HG03066 (cell line): ENCODE data around the gene TRIM21.
A peak's percentile ranks its signal among the peaks of the same experiment; 100 is the strongest.
"Not testable (repeated sequence)": the region's sequence is repeated elsewhere in the genome, so short reads cannot be mapped to it uniquely, and the experiment has no call there.

Experiments
- ATAC-seq: cut with Tn5 transposase; IDR thresholded peaks from one replicate; pipeline ENCODE4 v1.9.1; 2021; ENCODE audit warnings: low read depth; ENCODE audit not compliant: unreplicated experiment

TRIM21 gene

DNA sequence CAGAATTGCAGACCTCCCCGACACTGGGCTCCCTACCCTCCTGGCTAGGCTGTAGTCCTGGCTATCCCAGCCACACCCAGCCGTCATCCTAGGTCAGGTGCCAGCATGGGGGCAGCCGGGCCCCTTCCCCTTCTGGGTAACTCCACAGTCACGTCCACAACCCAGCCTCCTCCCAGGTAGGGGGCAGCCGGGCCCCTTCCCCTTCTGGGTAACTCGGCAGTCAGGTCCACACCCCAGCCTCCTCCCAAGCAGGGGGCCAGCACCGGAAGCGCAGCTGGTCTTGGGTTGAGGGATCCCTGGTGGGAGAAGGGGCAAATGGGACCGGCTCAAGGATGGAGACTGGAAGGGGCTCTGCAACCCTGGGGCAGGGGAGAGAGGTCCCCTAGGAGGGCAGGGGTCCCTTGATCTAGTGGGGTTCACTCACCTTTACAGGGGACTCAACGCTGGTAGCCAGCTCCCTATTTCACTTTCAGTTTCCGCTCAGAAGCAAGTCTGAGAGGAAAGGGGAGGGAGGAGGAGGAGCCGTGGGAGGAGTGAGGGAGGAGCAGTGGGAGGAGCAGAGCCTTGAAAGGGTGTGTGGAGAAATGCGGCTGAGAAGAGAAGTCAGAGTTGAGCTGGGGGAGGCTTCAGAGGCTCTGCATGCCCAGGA, at the start of gene TRIM21:
TRIM21 (minus strand) TSS at position 494 of the 649 bp plus-strand sequence. CDS start 3,293 bp downstream, outside the sequence.
- peak; percentile 100 for ATAC-seq

DNA sequence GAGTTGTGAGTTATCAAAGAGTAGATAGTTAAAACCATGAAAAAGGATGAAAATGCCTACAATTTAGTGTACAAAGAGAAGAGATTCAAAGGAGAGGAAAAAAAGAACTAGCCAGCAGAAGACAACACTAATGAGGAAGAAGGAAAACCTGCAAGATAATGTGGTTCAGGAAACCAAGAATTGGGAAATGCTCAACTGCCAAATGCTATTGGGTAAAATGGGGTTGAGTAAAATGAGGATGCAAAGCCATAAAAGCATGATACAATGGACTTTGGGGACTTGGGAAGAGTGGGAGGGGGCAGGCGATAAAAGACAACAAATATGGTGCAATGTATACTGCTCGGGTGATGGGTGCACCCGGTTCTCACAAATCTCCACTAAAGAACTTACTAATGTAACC, 48.0 kb upstream of the TRIM21 start:
- no peak for ATAC-seq

DNA sequence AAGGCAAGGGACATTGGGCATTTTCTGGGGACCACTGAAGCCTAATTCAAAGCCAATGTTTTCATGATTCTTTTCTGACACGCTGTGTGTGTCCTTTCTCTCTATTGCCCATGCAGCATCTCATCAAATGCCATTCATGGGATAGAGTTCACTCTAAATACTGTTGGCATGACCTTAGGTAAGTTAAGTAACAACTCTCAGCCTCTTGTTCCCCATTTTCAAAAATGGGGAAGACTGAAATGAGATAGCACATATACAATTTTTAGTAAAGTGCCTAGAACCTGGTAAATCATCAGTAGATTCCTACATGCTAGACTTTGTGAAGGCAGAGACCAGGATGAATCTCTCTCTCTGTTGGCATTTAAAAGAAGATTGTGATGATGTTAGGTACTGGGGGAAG, 42.9 kb upstream of the TRIM21 start:
- no peak for ATAC-seq

DNA sequence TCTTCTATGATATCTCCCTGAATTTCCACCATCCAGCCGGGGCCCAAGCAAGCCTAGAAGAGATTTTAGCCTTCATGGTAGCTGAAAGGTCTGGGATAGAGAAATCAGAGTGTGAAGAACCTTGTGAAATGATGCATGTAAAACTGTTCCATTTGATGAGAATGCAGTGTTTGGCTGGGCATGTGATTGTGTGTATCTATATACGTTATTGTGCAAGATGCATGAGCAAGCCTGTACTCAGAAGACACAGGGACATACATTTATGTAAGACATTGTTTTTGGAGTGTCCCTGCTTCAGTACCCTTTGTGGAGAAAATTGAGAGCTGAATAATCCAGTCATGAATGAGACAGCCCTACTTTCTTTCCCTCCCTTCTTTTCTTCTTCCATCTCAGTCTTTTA, 40.4 kb upstream of the TRIM21 start:
- ATAC-seq = no peak

DNA sequence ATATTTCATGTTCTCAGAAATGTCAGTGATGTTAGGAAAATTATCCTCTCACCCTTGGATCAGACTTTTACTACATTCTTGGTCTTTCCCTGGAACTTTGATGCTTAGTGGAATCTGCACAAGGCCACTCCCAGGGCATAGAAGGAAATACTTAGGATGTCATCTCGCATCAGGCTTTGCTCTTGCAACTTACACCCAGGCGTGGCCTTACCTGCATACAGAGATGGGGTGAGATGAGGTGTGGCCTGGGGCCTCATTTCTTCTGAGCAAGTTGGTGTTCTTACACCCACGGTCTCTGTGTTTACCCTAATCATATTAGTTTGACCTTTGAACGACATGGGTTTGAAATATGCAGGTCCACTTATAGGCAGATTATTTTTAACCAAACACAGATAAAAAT, 36.5 kb upstream of the TRIM21 start:
- ATAC-seq = no peak

DNA sequence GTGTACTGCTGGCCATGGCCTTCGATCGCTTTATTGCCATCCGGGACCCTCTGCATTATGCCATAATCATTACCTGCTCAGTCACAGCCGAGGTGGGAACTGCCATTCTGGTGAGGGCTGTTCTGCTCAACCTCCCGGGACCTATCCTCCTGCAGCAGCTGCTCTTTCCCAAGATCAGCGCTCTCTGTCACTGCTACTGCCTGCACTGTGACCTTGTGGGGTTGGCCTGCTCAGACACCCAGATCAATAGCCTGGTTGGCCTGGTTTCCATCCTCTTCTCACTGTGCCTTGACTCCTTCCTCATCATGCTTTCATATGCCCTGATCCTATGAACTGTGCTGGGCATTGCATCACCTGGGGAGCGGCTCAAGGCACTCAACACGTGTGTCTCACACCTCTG, 24.9 kb upstream of the TRIM21 start:
- no peak for ATAC-seq

DNA sequence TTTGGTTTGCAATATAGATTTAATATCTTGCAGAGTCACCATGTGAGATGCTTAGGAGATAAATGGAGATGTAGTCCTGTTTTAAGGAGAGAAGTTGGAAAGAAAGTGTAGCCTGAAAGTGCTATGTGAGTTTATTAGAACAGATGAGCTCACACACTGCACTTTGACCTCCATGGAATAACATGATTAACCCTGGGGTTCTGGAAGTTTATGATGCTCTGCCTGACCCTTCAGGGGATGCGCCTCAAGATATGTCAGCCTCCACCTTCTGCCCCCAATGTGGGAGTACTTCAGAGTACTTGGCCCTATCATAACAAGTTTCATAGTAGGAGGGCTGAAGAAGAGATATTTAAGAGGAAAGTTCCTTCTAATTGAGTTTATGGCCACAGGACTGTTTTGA, 23.3 kb upstream of the TRIM21 start:
- no peak for ATAC-seq

DNA sequence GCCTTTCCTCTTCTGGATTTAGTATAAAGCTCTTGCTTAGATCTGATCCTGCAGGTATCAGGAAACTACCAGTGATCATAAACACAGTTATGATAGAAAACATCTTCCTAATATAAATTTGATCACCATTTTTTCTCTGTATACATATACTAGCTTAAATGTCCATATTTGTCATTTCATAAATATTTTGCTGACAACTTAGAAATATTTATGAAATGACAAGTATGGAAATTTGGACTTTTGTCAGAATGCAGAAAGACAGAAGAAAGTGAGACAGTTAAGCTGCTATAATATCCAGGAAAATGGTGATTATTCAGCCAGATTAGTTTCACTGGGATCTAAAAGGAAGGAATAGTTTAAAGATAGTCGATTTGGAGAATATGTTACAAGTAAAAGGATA, 22.8 kb upstream of the TRIM21 start:
- no peak for ATAC-seq

DNA sequence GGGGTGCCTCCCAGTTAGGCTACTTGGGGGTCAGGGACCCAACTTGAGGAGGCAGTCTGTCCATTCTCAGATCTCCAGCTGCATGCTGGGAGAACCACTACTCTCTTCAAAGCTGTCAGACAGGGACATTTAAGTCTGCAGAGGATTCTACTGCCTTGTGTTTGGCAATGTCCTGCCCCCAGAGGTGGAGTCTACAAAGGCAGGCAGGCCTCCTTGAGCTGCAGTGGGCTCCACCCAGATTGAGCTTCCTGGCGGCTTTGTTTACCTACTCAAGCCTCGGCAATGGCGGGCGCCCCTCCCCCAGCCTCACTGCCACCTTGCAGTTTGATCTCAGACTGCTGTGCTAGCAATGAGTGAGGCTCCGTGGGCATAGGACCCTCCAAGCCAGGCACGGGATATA, 12.7 kb upstream of the TRIM21 start:
- ATAC-seq = not testable (repeated sequence)

DNA sequence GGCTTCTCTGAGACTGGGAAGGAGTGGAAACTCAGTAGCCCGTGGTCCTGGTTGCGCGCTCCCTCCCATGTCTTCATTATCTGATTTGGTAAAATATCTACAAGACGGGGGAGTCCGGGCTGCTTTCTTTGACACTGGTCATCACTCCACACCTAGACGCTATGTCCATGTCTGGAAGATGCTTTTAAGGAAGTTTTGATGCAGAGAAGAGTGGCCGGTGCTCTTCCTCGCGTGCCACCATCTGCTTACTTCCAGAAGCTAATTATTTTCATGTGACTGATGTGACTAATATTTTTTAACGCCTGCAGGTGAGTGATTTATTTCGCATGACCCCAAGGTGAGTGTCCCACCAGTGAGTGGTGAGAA, 339 bp upstream of the TRIM21 start:
- ATAC-seq = peak; percentile 9

DNA sequence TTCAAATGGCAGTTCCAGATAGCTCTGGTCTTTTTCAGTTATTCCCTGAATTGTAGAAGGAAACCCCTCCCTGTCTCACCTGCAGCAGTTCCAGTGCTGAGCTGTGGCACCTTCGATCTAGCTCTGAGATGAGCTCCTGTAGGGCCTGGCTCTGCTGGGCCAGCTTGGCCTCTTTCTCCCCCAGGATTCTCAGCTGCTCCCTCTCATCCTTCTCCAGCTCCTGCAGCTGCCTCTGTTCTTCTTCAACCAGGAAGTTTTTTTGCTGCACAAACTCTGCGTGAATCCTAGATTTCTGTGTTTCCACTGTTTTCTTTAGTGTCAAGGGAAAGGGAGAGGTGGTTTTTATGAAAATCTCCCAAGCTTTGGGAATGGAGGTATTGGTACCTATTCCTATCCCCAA, 5.3 kb downstream of the TRIM21 start:
- no peak for ATAC-seq

DNA sequence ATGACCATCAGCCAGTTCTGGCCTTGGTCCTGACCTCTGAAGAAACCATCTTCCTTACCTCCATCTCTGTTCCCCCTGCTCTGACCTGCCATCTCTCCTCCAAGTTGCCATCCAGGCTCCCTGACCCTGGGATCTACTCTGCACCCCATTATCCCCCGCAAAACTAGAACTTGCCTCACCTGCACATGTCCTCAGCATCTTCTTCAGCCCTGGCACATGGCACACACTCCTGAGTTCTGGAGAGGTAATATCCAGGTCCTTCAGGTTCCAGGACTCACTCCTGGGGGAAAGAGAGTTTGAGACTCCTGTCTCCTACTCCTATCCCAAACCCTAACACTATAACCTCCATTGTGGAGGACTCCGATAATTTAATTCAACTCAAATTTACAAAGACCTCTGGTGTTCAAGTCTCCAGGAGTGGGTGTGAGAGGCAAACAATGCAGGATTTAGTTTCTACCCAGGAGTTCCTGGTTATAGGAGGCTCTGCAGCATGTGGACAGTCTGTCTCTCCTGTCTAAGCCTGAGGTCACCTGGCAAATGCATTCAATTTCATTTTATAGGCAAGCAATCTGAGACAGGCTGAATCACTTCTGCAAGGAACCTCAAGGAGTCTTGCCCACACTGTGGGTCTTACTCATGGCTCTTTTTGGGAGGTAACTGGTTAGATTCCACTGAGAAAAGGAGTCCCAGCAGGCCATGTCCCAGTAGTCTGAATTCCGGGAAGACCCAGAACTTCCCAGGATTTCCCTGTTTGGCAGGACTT, 7.3 kb downstream of the TRIM21 start:
- no peak for ATAC-seq

DNA sequence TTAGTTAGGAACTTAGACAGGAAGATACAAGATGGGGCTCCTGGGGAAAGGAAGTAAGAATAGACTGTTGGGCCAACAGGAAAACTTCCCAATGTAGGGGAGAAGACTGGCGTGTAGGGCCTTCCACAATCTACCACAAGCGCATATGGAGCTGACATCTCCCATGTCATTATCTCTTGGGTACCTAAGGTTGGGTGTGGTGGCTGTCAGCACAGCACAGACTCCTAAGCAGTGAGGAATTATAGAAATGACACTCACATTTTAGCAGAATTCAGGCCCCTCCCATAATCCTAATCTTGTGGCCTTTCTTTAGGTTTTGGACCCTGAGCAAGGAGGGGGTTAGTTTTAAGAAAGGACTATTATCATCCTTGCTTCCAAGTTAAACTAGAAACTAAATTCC, 11.6 kb downstream of the TRIM21 start:
- ATAC-seq = no peak

DNA sequence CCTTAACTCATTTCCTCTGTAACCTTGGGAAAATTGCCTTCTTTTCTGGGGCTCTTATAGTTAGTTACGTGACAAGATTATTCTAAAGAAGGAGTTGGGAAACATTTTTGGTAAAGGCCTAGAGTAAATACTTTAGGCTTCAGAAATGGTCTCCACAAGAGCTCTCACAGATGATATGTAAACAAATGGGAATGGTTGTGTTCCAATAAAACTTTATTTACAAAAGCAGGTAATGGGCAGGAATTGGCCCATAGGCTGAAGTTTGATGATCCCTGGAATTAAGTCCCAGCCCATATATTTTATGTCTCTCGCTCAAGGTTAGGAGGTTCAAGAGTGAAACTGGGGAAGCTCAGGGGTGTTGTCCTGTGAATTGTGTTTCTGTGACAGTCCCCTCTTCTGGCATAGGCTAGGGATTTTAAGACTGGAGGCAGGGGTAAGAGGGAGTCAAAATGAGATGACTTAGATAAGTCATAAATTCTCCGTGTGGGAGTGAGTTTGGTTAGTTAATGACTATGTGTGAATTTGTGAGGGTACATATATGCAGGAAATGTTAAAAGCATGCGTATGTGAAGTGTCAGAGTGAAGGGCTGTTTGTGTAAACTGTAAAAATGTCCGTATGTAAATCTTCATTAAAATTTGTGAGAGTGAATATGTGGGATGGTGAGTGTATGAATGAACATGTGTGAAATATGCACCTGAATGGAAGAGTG, 17.9 kb downstream of the TRIM21 start:
- no peak for ATAC-seq

DNA sequence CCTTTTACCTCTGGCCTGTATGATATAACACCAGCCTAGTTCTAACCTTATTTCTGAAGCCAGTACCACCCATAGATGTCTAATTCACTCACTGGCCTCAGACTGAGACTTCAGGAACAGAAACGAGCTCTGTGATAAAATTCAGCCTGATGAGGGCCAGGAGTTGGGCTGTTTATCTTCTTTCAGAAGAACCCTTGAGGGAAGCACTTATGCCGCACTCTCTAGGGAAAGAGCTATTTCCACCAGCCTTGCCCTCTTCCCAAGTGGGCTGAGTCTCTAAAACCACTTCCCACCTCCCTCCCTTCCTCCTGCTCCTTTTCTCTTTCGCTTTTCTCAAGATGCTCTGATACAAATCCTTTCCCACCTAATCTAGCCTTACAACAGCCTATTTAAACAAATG, 23.3 kb downstream of the TRIM21 start:
- ATAC-seq = no peak

DNA sequence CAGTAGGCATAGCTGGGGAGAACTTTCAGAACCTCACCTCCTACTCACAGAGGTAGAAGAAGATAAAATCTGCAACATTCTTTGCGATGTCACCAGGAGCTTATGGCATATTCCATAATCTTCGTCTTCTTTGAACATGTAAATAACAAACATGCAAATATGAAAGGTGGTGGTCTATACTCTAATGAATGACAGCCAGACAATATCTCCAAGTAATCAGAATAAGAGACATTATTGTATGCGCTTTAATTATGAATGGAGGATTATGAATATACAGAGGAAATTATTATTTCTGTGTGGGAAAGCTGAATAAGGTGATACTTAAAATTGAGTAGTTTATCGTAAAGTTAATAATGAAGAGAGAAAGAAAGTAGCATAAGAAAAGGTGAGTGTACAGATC, 25.2 kb downstream of the TRIM21 start, which contains the start of gene OR52B4:
OR52B4 (minus strand) TSS at position 101 of the 400 bp plus-strand sequence; CDS start at position 10, 91 bp downstream.
- ATAC-seq = no peak

DNA sequence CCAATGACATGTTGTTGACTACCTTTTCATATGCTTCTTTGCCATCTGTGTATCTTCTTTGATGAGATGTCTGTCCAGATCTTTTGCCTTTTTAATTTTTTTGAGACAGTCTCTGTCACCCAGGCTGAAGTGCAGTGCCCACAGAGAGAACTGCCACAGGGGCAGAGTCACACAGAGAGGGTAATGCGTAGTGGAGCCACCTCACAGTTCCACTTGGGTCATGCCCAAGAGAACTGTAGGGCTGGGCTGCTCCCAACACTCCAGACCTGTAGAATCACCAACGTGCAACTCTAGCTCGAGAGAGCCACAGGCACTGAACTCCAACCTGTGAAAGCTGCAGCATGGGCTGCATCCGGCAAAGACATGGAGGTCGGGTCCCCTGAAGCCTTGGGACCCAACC, 45.4 kb downstream of the TRIM21 start:
- ATAC-seq = not testable (repeated sequence)

DNA sequence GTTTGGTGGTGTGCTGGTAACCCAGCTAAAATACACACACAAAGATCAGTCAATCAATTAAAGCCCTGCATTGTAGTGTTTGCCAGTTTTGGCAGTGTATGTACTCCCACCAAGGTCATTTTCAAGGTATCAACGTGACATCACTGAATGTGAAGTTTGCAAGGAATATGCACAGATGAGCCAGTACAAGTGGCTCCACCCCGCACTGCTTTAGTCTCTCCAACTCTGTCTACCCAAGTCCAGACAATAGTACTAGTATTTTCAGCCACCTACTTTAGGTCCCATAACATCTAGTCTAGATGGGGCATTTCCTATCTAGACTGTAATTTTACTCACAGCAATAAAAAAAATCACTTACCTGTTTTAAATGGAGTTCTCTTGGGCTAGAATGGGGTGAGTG, 48.1 kb downstream of the TRIM21 start:
- not testable (repeated sequence) for ATAC-seq
